Measurements from ENCODE around the gene PEX14. TPM values are rescaled to one million over a fixed set of nuclear protein-coding genes. Genes with fewer than 3 reads are reported as not detected.

PEX14 gene
- total RNA-seq, 6 experiments from 2014 or later: 23.1 to 28.4 (median 26.0) TPM

- H3K4me3 Mint-ChIP-seq: no peak overlapping the region
- peaks cover 15% of the 10 kb centered on the region for H3K27me3 Mint-ChIP-seq (ENCODE audit: insufficient read depth)
- H3K4me1 Mint-ChIP-seq (ENCODE audit: low read depth): no peaks in the 10 kb centered on the region
- no peaks in the 10 kb centered on the region for H3K9me3 Mint-ChIP-seq
- H3K27ac Mint-ChIP-seq: no peak overlapping the region
- DNase-seq: no peak
- TF ChIP-seq CTCF (IDR thresholded peaks at IDR 0.05): no peak
- H3K36me3 Mint-ChIP-seq (ENCODE audit: low read depth): no peaks in the 10 kb centered on the region
Observed at GRCh38 chr1:10658396-10659066, 183.8 kb downstream of the PEX14 start.

- Mint-ChIP-seq H3K4me3 (no peak overlapping the region), H3K27ac (no peak overlapping the region), H3K27me3 (ENCODE audit: insufficient read depth) (peaks cover 15% of the 10 kb centered on the region), H3K9me3 (no peaks in the 10 kb centered on the region), H3K4me1 (ENCODE audit: low read depth) (no peaks in the 10 kb centered on the region), H3K36me3 (ENCODE audit: low read depth) (no peaks in the 10 kb centered on the region)
- DNase-seq: no peak
- no peak for TF ChIP-seq CTCF (IDR thresholded peaks at IDR 0.05)
Observed at GRCh38 chr1:10659218-10659617, 184.5 kb downstream of the PEX14 start.

GRCh38 chr1:10659646-10660540, 185.1 kb downstream of the PEX14 start:
- Mint-ChIP-seq H3K27me3 (ENCODE audit: insufficient read depth) (peaks cover 10% of the 10 kb centered on the region), H3K36me3 (ENCODE audit: low read depth) (no peaks in the 10 kb centered on the region), H3K4me3 (no peak overlapping the region), H3K27ac (no peak overlapping the region), H3K4me1 (ENCODE audit: low read depth) (no peaks in the 10 kb centered on the region), H3K9me3 (no peaks in the 10 kb centered on the region)
- no peak for DNase-seq
- TF ChIP-seq CTCF (IDR thresholded peaks at IDR 0.05): no peak

- H3K27ac Mint-ChIP-seq: no peak overlapping the region
- TF ChIP-seq CTCF (IDR thresholded peaks at IDR 0.05): no peak
- no peaks in the 10 kb centered on the region for H3K9me3 Mint-ChIP-seq
- H3K27me3 Mint-ChIP-seq (ENCODE audit: insufficient read depth): peaks cover 9% of the 10 kb centered on the region
- H3K4me1 Mint-ChIP-seq (ENCODE audit: low read depth): no peaks in the 10 kb centered on the region
- no peak for DNase-seq
- no peak overlapping the region for H3K4me3 Mint-ChIP-seq
- no peaks in the 10 kb centered on the region for H3K36me3 Mint-ChIP-seq (ENCODE audit: low read depth)
Observed at GRCh38 chr1:10661453-10661852, 186.7 kb downstream of the PEX14 start.

GRCh38 chr1:10662090-10662688, 187.4 kb downstream of the PEX14 start:
- no peaks in the 10 kb centered on the region for H3K9me3 Mint-ChIP-seq
- H3K4me3 Mint-ChIP-seq: no peak overlapping the region
- no peak for TF ChIP-seq CTCF (IDR thresholded peaks at IDR 0.05)
- no peaks in the 10 kb centered on the region for H3K36me3 Mint-ChIP-seq (ENCODE audit: low read depth)
- H3K27ac Mint-ChIP-seq: no peak overlapping the region
- no peak for DNase-seq
- no peaks in the 10 kb centered on the region for H3K4me1 Mint-ChIP-seq (ENCODE audit: low read depth)
- H3K27me3 Mint-ChIP-seq (ENCODE audit: insufficient read depth): peaks cover 15% of the 10 kb centered on the region

Measured in HFFc6 (cell line).